Cardiac muscle cell (in vitro differentiated cells and primary cell): Measurements from ENCODE around the gene OR4D1. TPM values are rescaled to one million over a fixed set of nuclear protein-coding genes. Genes with fewer than 3 reads are reported as not detected.

Source experiments
- DNase-seq, 2 donors: peaks; one replicate each; pipeline versions ENCODE4 v3.0.0 to v3.0.0-alpha.2; 2010 to 2017; ENCODE audit warnings: low read depth in 1 of 2, low spot score in 1 of 2
- H3K27ac ChIP-seq: fragments of 200-600 bp; sonication (generic); 2 replicates; pipeline ENCODE4 v1.5.1; 2016
- H3K27me3 ChIP-seq: fragments of 200-600 bp; sonication (generic); 2 replicates; pipeline ENCODE4 v1.6.0; 2016; ENCODE audit warnings: control low read depth
- H3K36me3 ChIP-seq: fragments of 200-600 bp; sonication (generic); 2 replicates; pipeline ENCODE4 v1.5.1; 2016; ENCODE audit warnings: control low read depth
- H3K4me1 ChIP-seq: fragments of 200-600 bp; sonication (generic); 2 replicates; pipeline ENCODE4 v1.8.1; 2017; ENCODE audit warnings: low read depth, mild to moderate bottlenecking, mixed run types
- H3K4me3 ChIP-seq: fragments of 200-600 bp; sonication (generic); 2 replicates; pipeline ENCODE4 v1.5.1; 2016; ENCODE audit warnings: mild to moderate bottlenecking
- H3K9me3 ChIP-seq: fragments of 200-600 bp; sonication (generic); 2 replicates; pipeline ENCODE4 v1.5.1; 2017; ENCODE audit warnings: low read depth, mild to moderate bottlenecking, control low read depth
- polyA plus RNA-seq: library from polyadenylated mRNA; unstranded; fragments of >200 nt; fragmentation: Nextera tagmentation; extraction: Ambion mirVana; gene quantifications from 2 replicates; pipeline ENCODE4 v1.2.1, GENCODE V29; 2016
- total RNA-seq: library from RNA; depleted of rRNA; stranded (reverse); fragments of >200 nt; gene quantifications from 2 replicates; pipeline ENCODE4 v1.2.3, GENCODE V29; 2016
- TF ChIP-seq, protein P1 (sequence below): IDR thresholded peaks from 2 replicates; pipeline ENCODE4 v1.5.1; 2012; ENCODE audit warnings: low read depth, mild to moderate bottlenecking, low read length

OR4D1 gene
- total and polyA plus RNA-seq, 2 experiments from 2014 or later, result not detected

DNA sequence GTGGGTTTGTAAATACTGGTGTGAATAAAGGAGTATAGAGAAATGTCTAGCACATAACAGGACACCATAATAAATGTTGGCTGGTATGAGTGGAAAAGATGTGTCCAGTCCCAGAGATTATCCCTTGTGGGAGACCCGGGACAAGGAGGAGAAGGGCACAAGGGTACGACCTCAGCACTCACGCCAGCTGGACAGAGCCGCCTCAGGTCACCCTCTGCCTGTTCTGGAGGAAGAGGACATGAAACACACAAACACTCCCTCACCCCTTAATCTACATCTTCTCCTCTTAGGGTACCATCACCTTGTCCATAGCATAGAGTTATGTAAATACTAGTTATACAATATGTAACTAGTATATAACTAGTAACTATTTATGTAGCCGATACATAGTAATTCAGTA lies 38.2 kb upstream of the OR4D1 start:
- no peaks in the 10 kb centered on the region for H3K9me3 ChIP-seq
- H3K4me1 ChIP-seq, result no peaks in the 10 kb centered on the region
- no peak overlapping the region for H3K4me3 ChIP-seq
- peaks cover 19% of the 10 kb centered on the region for H3K27me3 ChIP-seq
- no peak for DNase-seq
- TF ChIP-seq, protein P1, sequence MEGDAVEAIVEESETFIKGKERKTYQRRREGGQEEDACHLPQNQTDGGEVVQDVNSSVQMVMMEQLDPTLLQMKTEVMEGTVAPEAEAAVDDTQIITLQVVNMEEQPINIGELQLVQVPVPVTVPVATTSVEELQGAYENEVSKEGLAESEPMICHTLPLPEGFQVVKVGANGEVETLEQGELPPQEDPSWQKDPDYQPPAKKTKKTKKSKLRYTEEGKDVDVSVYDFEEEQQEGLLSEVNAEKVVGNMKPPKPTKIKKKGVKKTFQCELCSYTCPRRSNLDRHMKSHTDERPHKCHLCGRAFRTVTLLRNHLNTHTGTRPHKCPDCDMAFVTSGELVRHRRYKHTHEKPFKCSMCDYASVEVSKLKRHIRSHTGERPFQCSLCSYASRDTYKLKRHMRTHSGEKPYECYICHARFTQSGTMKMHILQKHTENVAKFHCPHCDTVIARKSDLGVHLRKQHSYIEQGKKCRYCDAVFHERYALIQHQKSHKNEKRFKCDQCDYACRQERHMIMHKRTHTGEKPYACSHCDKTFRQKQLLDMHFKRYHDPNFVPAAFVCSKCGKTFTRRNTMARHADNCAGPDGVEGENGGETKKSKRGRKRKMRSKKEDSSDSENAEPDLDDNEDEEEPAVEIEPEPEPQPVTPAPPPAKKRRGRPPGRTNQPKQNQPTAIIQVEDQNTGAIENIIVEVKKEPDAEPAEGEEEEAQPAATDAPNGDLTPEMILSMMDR, result no peak
- H3K27ac ChIP-seq, result no peak overlapping the region
- H3K36me3 ChIP-seq, result no peaks in the 10 kb centered on the region

DNA sequence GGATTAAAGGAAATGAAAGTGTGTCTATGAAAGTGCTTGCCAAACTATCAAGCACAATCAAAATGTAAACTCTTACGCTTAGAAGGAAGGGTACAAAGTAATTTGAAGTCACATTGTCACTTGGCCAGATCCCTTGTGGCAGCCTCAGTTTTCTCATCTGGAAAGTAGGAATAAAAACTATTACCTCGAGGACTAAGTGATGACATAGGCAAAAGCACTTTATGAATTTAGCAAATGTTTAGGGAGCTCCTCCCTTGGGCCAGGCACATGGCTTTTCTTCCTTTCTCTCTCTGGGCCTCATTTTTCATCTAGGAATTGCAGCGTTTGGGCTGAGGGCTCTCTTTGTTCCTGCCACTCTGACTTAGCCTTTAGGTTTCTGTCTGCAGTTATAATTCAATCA lies 36.5 kb upstream of the OR4D1 start:
- TF ChIP-seq, protein P1, result no peak
- peaks cover 34% of the 10 kb centered on the region for H3K27me3 ChIP-seq
- H3K9me3 ChIP-seq, result no peaks in the 10 kb centered on the region
- no peak overlapping the region for H3K27ac ChIP-seq
- H3K36me3 ChIP-seq, result no peaks in the 10 kb centered on the region
- no peak for DNase-seq
- H3K4me1 ChIP-seq, result no peaks in the 10 kb centered on the region
- no peak overlapping the region for H3K4me3 ChIP-seq

DNA sequence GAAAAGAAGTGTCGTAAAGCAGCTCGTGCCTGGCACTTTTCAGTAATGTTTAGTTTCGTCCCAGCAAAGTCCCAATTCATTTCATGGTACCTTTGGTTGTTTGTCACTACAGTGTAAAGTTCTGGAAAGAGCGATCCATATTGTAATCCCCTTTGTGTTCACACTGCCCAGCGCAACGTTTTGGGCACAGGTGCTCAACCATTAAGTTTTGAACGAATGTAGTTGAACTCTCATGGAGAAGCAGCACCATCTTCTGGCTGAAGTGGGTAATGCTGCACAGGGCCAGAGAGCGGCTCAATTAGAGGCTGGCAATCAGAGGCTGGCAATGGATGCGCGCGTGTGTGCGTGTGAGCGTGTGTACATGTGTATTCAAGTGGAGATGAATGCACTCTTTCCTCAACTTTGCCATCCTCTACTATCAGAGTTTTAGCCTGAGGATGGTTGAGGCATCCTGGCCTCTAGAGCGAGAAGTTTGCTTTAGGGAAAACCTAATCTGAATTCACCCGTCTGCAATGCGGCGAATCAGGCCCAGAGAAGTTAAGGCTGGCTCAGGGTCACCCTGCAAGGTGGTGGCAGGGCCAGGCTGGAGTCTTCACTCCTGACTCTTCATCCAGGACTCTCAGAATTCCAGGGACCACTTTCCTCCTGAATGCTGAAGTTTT lies 35.1 kb upstream of the OR4D1 start:
- no peak overlapping the region for H3K27ac ChIP-seq
- TF ChIP-seq, protein P1, result peak; percentile 96
- no peak overlapping the region for H3K4me3 ChIP-seq
- H3K9me3 ChIP-seq, result no peaks in the 10 kb centered on the region
- H3K27me3 ChIP-seq, result peaks cover 34% of the 10 kb centered on the region
- DNase-seq, result peak; percentile 74 to 81
- no peaks in the 10 kb centered on the region for H3K4me1 ChIP-seq
- H3K36me3 ChIP-seq, result no peaks in the 10 kb centered on the region

DNA sequence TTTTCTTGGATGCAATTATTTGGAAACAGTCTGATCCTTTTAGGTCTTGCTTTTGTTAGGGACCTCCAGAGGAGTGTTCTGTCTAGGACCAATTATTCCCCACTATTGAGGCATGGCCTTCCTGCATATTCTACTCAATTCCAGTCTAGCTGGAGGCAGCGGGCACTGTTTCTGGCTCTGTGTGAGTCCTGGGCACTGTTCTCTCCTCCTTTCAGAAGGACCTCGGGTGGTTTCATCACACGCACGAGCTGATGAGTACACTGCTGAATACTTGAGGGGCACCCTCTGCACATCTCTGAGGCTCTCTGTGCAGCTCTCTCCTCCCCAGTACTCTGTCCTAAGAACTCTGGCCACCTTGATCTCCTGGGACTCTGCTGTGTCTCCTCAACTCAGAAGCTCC lies 34.2 kb upstream of the OR4D1 start:
- H3K27ac ChIP-seq, result no peak overlapping the region
- H3K27me3 ChIP-seq, result peaks cover 34% of the 10 kb centered on the region
- TF ChIP-seq, protein P1, result no peak
- no peaks in the 10 kb centered on the region for H3K36me3 ChIP-seq
- H3K4me3 ChIP-seq, result no peak overlapping the region
- no peak for DNase-seq
- H3K4me1 ChIP-seq, result no peaks in the 10 kb centered on the region
- H3K9me3 ChIP-seq, result no peaks in the 10 kb centered on the region

DNA sequence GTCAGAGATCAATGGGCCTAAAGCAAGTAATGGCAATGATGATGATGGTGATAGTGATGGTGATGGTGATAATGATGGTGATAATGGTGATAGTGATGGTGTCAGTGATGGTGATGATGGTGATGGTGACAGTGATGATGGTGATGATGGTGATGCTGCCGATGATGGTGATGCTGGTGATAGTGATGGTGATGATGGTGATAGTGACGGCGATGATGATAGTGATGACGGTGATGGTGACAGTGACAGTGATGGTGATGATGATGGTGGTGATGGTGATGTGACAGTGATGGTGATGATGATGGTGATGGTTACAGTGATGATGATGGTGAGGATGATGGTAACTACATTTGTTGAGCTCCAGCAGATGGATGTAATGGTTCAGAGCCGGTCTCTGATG lies 30.8 kb upstream of the OR4D1 start:
- DNase-seq, result no peak
- TF ChIP-seq, protein P1, result no peak
- Histone ChIP-seq H3K36me3 (no peaks in the 10 kb centered on the region), H3K4me3 (no peak overlapping the region), H3K27me3 (peaks cover 34% of the 10 kb centered on the region), H3K4me1 (no peaks in the 10 kb centered on the region), H3K27ac (no peak overlapping the region), H3K9me3 (no peaks in the 10 kb centered on the region)
